ENCODE data around the gene HMBS.

- TF ChIP-seq CTCF (IDR thresholded peaks at IDR 0.05) (no peak), EP300 (IDR thresholded peaks at IDR 0.05) (no peak), POLR2A (IDR thresholded peaks at IDR 0.05) (no peak)
These were observed 28.8 kb upstream of the HMBS start for GRCh38 chr11:119055901-119056300.
